ENCODE data around the gene BPIFB2.
"Not testable (repeated sequence)": the region's sequence is repeated elsewhere in the genome, so short reads cannot be mapped to it uniquely, and the experiment has no call there.

The BPIFB2 gene

DNA sequence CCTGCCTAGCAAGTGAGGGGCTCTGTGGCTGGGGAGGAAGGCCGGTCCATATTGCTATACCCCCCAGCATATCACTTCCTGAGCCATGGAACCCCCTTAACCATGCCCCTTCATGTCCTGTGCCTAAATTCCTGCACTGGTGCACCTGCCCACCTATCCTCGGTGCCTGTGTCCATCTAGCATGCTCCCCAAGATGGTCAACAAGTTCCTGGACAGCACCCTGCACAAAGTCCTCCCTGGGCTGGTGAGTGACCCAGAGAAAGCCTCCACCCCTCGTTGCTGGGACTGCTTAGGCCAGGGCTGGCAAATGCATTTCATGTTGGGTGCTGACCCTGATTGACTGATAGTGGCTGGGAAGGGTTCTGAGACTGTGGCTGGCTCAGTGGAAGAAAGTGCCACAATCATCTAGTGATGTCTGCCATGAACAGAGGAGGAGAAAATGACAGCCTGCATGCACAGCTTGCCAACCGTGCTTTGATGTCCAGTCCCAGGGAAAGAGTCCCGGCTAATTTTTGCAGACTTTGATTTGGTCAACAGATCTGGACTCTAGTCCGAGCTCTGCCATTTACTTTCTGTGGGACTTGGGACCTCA, 27.5 kb downstream of the BPIFB2 start:
- no peak for DNase-seq (ENCODE audit: low read depth)

- DNase-seq (ENCODE audit: low read depth) = no peak
Observed at GRCh38 chr20:33037456-33037855, 30.0 kb downstream of the BPIFB2 start.

- DNase-seq (ENCODE audit: low read depth) = no peak
Observed at GRCh38 chr20:33038243-33038642, 30.7 kb downstream of the BPIFB2 start.

DNA sequence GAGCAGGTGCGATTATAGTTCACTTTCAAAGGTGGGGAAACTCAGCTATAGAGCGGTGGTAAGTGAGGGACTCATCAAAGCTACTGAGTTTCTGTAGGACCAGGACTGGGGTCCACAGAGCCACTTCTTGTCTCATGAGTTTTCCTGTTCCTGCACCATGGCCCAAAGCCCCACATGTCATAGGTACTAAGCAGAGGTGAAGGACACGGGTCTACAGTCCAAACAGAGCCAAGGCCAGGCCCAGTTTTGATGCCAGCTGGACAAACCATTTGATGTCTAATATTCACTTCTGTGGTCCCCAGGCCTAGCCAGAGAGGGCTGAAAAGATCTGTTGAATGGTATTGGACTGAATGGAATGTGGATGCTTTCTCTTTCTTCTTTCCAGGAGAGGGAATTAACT, 34.9 kb downstream of the BPIFB2 start:
- no peak for DNase-seq (ENCODE audit: low read depth)

- no peak for DNase-seq (ENCODE audit: low read depth)
Observed at GRCh38 chr20:33042983-33043730, 35.7 kb downstream of the BPIFB2 start.

GRCh38 chr20:33043731-33044181, 36.3 kb downstream of the BPIFB2 start:
- DNase-seq (ENCODE audit: low read depth) = no peak

DNA sequence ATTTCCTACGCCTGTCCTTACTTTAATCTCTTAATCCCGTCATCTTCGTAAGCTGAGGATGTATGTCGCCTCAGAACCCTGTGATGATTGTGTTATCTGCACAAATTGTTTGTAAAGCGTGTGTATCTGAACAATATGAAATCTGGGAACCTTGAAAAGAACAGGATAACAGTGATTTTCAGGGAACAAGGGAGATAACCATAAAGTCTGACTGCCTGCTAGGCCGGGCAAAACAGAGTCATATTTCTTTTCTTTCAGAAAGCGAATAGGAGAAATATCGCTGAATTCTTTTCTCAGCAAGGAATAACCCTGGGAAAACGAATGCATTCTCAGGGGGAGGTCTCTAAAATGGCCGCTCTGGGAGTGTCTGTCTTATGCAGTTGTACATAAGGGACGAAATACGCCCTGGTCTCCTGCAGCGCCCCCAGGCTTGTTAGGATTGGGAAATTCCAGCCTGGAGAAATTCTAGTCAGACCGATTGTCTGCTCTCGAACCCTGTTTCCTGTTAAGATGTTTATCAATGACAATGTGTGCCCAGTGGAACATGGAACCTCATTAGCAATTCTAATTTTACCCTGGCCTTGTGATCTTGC, 37.7 kb downstream of the BPIFB2 start:
- not testable (repeated sequence) for DNase-seq (ENCODE audit: low read depth)

- DNase-seq (ENCODE audit: low read depth) = no peak
Observed at GRCh38 chr20:33046412-33046811, 38.9 kb downstream of the BPIFB2 start.

- DNase-seq (ENCODE audit: low read depth) = no peak
Observed at GRCh38 chr20:33051333-33051732, 43.8 kb downstream of the BPIFB2 start.

- no peak for DNase-seq (ENCODE audit: low read depth)
Observed at GRCh38 chr20:33053291-33054106, 46.0 kb downstream of the BPIFB2 start, which contains the start of gene BPIFB3. Gene BPIFB3, plus strand, starts transcription at chr20:33053903. Its CDS starts 1,533 bp downstream, at chr20:33055436.

- DNase-seq (ENCODE audit: low read depth) = no peak
Observed at GRCh38 chr20:33054381-33054780, 46.9 kb downstream of the BPIFB2 start.

- DNase-seq (ENCODE audit: low read depth) = no peak
Observed at GRCh38 chr20:33054791-33055190, 47.3 kb downstream of the BPIFB2 start.

DNA sequence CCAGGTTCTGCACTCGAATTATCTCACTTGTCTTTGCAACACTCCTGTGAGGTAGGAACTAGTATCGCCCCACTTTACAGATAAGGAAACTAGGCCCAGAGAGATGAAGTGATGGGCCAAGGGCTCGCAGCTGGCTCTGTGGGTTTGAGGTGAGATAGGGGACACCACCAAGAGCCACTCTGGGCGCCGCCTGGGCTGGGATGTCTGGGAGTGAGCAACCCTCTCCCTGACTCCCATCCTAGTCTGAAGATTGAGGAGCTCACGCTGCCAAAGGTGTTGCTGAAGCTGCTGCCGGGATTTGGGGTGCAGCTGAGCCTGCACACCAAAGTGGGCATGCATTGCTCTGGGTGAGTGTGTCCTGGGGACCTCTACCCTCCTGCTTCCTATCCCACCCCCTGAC, 51.6 kb downstream of the BPIFB2 start:
- DNase-seq (ENCODE audit: low read depth) = no peak

GRCh38 chr20:33059741-33060390, 52.4 kb downstream of the BPIFB2 start:
- DNase-seq (ENCODE audit: low read depth) = no peak

GRCh38 chr20:33061658-33062028, 54.1 kb downstream of the BPIFB2 start:
- DNase-seq (ENCODE audit: low read depth) = no peak

DNA sequence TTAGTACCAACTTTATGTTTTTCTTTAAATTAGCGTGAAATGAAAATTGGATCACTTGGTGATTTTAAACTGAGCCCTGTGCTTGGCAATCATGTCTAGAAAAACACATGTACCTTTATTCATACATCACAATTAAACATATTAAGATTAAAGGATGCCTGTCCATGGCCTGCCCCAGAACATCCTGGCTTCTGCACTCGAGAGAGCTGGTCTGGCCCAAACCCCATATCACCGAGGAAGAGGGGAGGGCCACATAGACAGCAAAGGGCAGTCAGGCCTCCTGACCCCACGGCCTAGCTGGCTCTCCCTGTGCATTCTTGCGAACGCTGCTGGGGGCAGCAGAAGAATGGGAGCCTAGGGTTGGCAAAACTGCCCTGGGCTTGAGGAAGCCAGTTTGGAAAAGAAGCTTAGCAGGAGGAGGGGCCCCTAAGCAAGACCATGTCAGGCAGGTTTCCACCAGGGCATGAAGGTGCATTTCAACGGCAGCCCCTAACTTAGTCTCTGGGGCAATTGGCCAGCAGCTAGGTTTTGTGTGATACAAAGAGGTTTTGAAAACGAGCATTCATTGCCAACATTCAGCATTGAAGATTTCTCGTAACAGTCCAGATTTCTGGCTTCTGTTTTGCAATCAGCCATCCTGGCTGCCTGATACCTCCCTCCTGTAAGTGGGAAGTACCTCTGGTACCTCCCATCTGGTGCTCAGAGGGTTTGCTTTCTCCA, 54.8 kb downstream of the BPIFB2 start:
- DNase-seq (ENCODE audit: low read depth) = no peak

- no peak for DNase-seq (ENCODE audit: low read depth)
Observed at GRCh38 chr20:33062825-33063149, 55.3 kb downstream of the BPIFB2 start.

DNA sequence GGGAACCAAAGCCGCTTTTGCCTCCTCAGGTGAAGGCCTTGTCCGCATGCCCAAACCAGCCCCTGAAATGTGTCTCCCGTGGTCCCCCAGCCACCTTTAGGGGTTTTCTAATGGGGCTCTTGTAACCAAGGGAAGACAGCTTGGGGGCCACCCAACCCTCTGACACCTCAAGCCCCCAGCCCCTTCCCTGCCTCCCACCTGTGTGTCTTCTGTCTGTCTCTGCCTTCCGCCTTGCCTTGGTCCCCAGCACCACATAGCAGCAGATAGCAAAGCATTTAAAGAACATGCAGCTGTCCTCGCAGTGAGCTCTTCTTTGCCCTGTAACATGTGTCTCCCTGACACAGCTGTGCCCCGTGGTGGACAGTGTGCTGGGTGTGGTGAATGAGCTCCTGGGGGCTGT, 55.8 kb downstream of the BPIFB2 start:
- DNase-seq (ENCODE audit: low read depth) = no peak

DNA sequence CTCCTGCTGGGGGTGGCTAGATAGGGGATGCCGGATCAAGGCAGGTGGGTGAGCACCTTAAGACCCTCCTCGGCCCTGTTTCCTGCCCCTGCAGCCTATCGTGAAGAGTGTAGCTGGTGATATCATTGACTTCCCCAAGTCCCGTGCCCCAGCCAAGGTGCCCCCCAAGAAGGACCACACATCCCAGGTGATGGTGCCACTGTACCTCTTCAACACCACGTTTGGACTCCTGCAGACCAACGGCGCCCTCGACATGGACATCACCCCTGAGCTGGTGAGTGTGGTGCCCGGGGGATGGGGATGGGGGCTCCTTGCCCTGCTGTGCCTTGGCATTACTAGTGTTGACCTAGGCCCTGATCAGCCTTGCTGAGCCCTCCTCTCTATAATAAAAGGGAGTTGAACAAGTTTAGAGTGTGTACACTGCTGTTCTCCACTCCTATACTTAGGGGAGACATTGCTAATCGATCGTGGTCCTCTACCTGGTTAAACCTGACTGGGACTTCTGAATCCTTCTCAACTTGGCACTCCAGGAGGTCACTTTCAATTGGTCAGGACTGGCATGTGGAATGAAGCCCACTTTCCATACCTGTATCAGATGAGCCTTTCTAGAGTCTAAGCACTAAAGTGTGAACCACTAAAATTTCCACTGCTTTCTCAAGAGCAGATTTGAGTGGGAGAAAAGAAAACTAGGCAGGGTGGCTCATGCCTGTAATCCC, 57.2 kb downstream of the BPIFB2 start:
- no peak for DNase-seq (ENCODE audit: low read depth)

- no peak for DNase-seq (ENCODE audit: low read depth)
Observed at GRCh38 chr20:33065785-33066184, 58.3 kb downstream of the BPIFB2 start.

DNA sequence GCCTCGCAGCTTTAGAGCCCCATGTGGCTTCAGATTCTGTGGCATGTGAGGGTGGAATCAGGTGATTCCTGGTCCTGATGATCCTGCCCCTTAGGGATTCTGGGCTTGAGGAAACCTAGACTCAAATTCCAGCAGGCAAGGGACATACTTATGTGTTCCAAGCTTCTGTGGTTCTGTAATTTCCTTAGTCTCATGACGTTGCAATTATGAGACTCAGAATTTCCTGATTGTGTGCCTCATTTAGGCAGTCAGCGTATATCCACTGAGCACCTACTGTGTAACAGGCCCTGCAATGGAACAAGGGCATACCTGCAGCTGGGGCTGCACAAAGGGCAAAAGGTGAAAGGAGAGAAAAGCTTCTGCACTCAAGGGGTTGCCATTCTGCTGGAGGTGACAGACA, 60.3 kb downstream of the BPIFB2 start:
- DNase-seq (ENCODE audit: low read depth) = no peak
